ENCODE results near the gene RGS19. TPM values are rescaled to one million over a fixed set of nuclear protein-coding genes. Genes with fewer than 3 reads are reported as not detected.

The RGS19 gene
- polyA plus RNA-seq, 3 donors = 4.9 to 19.9 (median 19.2) TPM

- WGBS, 3 donors = 76 to 86% (median 79%) methylated on average over 17 of the region's 17 CpGs
- H3K27ac ChIP-seq (ENCODE audit: low read depth, low read length) = no peak overlapping the region
These were observed 44.0 kb downstream of the RGS19 start for GRCh38 chr20:64035066-64035932.

- WGBS, 3 donors = 60 to 76% (median 65%) methylated on average over 10 to 11 of the region's 11 CpGs
These were observed 45.3 kb downstream of the RGS19 start for GRCh38 chr20:64033981-64034493.

GRCh38 chr20:64032706-64033624 is 46.4 kb downstream of the RGS19 start:
- H3K27ac ChIP-seq (ENCODE audit: low read depth, low read length) = no peak overlapping the region
- 91 to 94% (median 92%) methylated on average over 29 to 31 of the region's 31 CpGs for WGBS, 3 donors

More at GRCh38 chr20:64033981-64034493, 45.3 kb downstream of the RGS19 start:
- no peak overlapping the region for H3K27ac ChIP-seq (ENCODE audit: low read depth, low read length)

- H3K27ac ChIP-seq (ENCODE audit: low read depth, low read length) = no peak overlapping the region
- WGBS, 3 donors = 92 to 94% (median 93%) methylated on average over 19 of the region's 19 CpGs
These were observed 47.5 kb downstream of the RGS19 start for GRCh38 chr20:64031822-64032314.

GRCh38 chr20:64030371-64031134 is 48.8 kb downstream of the RGS19 start:
- WGBS, 3 donors = 76 to 94% (median 90%) methylated on average over 20 of the region's 20 CpGs
- no peak overlapping the region for H3K27ac ChIP-seq (ENCODE audit: low read depth, low read length)

GRCh38 chr20:64029293-64030117 is 49.8 kb downstream of the RGS19 start:
- no peak overlapping the region for H3K27ac ChIP-seq (ENCODE audit: low read depth, low read length)
- WGBS, 3 donors = 90 to 97% (median 93%) methylated on average over 38 of the region's 38 CpGs

GRCh38 chr20:64027981-64028685 is 51.2 kb downstream of the RGS19 start:
- 89 to 92% (median 90%) methylated on average over 24 of the region's 24 CpGs for WGBS, 3 donors
- no peak overlapping the region for H3K27ac ChIP-seq (ENCODE audit: low read depth, low read length)

- no peak overlapping the region for H3K27ac ChIP-seq (ENCODE audit: low read depth, low read length)
- WGBS, 3 donors = 95 to 98% (median 97%) methylated on average over 24 to 29 of the region's 29 CpGs
These were observed 53.4 kb downstream of the RGS19 start for GRCh38 chr20:64025826-64026412.

GRCh38 chr20:64025101-64025825 is 54.1 kb downstream of the RGS19 start:
- no peak overlapping the region for H3K27ac ChIP-seq (ENCODE audit: low read depth, low read length)
- 94 to 98% (median 97%) methylated on average over 18 of the region's 18 CpGs for WGBS, 3 donors

- H3K27ac ChIP-seq (ENCODE audit: low read depth, low read length) = no peak overlapping the region
- 83 to 94% (median 92%) methylated on average over 17 of the region's 17 CpGs for WGBS, 3 donors
These were observed 55.0 kb downstream of the RGS19 start for GRCh38 chr20:64024141-64024990.

- 84 to 94% (median 89%) methylated on average over 15 of the region's 15 CpGs for WGBS, 3 donors
- no peak overlapping the region for H3K27ac ChIP-seq (ENCODE audit: low read depth, low read length)
These were observed 55.8 kb downstream of the RGS19 start for GRCh38 chr20:64023361-64024140.
